ENCODE data around the gene ZGLP1.

The ZGLP1 gene

GRCh38 chr19:10325732-10326131 lies 16.1 kb upstream of the ZGLP1 start:
- no peak for DNase-seq

GRCh38 chr19:10321874-10322835 lies 12.5 kb upstream of the ZGLP1 start:
- no peak for DNase-seq

- DNase-seq: no peak
Measured at GRCh38 chr19:10321417-10321797, 11.8 kb upstream of the ZGLP1 start.

- no peak for DNase-seq
Measured at GRCh38 chr19:10320602-10321416, 11.2 kb upstream of the ZGLP1 start.

- DNase-seq: no peak
Measured at GRCh38 chr19:10318807-10319682, 9.4 kb upstream of the ZGLP1 start.

- DNase-seq: no peak
Measured at GRCh38 chr19:10317857-10318462, 8.3 kb upstream of the ZGLP1 start.

GRCh38 chr19:10317045-10317856 lies 7.6 kb upstream of the ZGLP1 start:
- DNase-seq: no peak

- DNase-seq: no peak
Measured at GRCh38 chr19:10316229-10317044, 6.8 kb upstream of the ZGLP1 start.

GRCh38 chr19:10315335-10316214 lies 6.0 kb upstream of the ZGLP1 start, which contains the start of gene FDX2:
Gene FDX2 (minus strand): TSS chr19:10316015. CDS start chr19:10315996, 19 bp downstream.
- peak; percentile 64 for DNase-seq

- DNase-seq: no peak
Measured at GRCh38 chr19:10306327-10306726, 3.3 kb downstream of the ZGLP1 start.

- DNase-seq: no peak
Measured at GRCh38 chr19:10305139-10305806, 4.3 kb downstream of the ZGLP1 start.

- no peak for DNase-seq
Measured at GRCh38 chr19:10299545-10300458, 9.8 kb downstream of the ZGLP1 start.

GRCh38 chr19:10295847-10296591 lies 13.6 kb downstream of the ZGLP1 start:
- DNase-seq: no peak

GRCh38 chr19:10295305-10295846 lies 14.2 kb downstream of the ZGLP1 start:
- no peak for DNase-seq

- no peak for DNase-seq
Measured at GRCh38 chr19:10294368-10294697, 15.3 kb downstream of the ZGLP1 start.

- no peak for DNase-seq
Measured at GRCh38 chr19:10293637-10294367, 15.8 kb downstream of the ZGLP1 start.

Data from NCI-H2227 treated with DMSO at 0.1 percent for 48 hours (cell line).